ENCODE data around the gene ACOX2.

DNA sequence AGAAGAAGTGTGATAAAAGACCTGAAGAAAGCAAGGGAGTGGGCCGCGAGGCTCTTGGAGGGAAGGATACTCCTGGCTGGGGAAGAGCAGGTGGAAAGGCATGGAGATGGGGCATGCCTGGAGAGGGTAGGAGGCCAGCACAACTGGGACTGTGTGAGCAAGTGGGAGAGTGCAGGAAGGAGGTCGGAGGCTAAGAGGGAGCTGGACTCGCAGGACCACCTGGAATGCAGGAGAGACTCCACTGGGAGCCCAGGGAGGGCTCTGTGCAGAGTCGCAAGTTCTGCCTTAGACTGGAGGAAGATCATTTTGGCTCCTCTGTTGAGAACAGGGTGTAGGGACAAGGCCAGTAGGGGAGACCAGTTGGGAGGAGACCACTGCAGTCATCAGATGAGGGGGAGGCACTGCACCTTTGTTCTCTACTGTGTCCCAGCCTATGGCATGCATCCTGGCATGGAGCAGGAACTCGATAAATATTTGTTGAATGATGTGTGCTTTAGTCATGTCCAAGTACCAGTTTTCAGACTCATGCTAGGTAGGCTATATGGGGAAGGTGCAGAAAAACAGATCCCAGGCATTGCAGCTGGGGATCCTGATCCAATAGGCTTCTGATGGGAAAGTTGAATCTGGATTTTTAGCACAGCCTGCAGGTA, 26.5 kb upstream of the ACOX2 start:
- no peak for TF ChIP-seq EZH2 (IDR thresholded peaks at IDR 0.05)
- TF ChIP-seq, protein P1, sequence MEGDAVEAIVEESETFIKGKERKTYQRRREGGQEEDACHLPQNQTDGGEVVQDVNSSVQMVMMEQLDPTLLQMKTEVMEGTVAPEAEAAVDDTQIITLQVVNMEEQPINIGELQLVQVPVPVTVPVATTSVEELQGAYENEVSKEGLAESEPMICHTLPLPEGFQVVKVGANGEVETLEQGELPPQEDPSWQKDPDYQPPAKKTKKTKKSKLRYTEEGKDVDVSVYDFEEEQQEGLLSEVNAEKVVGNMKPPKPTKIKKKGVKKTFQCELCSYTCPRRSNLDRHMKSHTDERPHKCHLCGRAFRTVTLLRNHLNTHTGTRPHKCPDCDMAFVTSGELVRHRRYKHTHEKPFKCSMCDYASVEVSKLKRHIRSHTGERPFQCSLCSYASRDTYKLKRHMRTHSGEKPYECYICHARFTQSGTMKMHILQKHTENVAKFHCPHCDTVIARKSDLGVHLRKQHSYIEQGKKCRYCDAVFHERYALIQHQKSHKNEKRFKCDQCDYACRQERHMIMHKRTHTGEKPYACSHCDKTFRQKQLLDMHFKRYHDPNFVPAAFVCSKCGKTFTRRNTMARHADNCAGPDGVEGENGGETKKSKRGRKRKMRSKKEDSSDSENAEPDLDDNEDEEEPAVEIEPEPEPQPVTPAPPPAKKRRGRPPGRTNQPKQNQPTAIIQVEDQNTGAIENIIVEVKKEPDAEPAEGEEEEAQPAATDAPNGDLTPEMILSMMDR (IDR thresholded peaks at IDR 0.05): no peak
- TF ChIP-seq EZH2phosphoT487 (IDR thresholded peaks at IDR 0.05): no peak
